Parathyroid adenoma (tissue), 2 donors: ENCODE results near the gene UPF1.

Experiments used
- H2AFZ ChIP-seq: fragments of 300-600 bp; sonication (generic); one replicate; pipeline ENCODE4 v1.7.0; 2017; ENCODE audit warnings: antibody characterized with exemption, mild to moderate bottlenecking
- H3K27ac ChIP-seq: fragments of 300-600 bp; sonication (generic); one replicate; pipeline ENCODE4 v1.7.0; 2017
- H3K27me3 ChIP-seq: fragments of 300-600 bp; sonication (generic); one replicate; pipeline ENCODE4 v1.7.0; 2017; ENCODE audit warnings: low read length; ENCODE audit not compliant: control insufficient read depth, insufficient read depth
- H3K36me3 ChIP-seq: fragments of 300-600 bp; sonication (generic); one replicate; pipeline ENCODE4 v1.7.0; 2017; ENCODE audit warnings: low read length; ENCODE audit not compliant: control insufficient read depth, insufficient read depth
- H3K4me1 ChIP-seq: fragments of 300-600 bp; sonication (generic); one replicate; pipeline ENCODE4 v1.7.0; 2017; ENCODE audit warnings: control low read depth
- H3K4me2 ChIP-seq: fragments of 300-600 bp; sonication (generic); one replicate; pipeline ENCODE4 v1.7.0; 2017; ENCODE audit warnings: low read length
- H3K4me3 ChIP-seq: fragments of 300-600 bp; sonication (generic); one replicate; pipeline ENCODE4 v1.7.0; 2017; ENCODE audit warnings: low read depth, low read length
- H3K79me2 ChIP-seq: fragments of 300-600 bp; sonication (generic); one replicate; pipeline ENCODE4 v1.7.0; 2017; ENCODE audit warnings: control low read depth
- H3K9ac ChIP-seq: fragments of 300-600 bp; sonication (generic); one replicate; pipeline ENCODE4 v1.7.0; 2017; ENCODE audit warnings: mild to moderate bottlenecking
- H3K9me3 ChIP-seq: fragments of 300-600 bp; sonication (generic); one replicate; pipeline ENCODE4 v1.7.0; 2017; ENCODE audit warnings: low read length; ENCODE audit not compliant: control insufficient read depth
- TF ChIP-seq, protein P1 (sequence below): fragments of 300-600 bp; sonication (generic); IDR thresholded peaks from one replicate; pipeline ENCODE4 v1.7.0; 2017; ENCODE audit warnings: antibody characterized with exemption, mild to moderate bottlenecking
- donor health status: primary hyperparathyroidism.

Gene UPF1

DNA sequence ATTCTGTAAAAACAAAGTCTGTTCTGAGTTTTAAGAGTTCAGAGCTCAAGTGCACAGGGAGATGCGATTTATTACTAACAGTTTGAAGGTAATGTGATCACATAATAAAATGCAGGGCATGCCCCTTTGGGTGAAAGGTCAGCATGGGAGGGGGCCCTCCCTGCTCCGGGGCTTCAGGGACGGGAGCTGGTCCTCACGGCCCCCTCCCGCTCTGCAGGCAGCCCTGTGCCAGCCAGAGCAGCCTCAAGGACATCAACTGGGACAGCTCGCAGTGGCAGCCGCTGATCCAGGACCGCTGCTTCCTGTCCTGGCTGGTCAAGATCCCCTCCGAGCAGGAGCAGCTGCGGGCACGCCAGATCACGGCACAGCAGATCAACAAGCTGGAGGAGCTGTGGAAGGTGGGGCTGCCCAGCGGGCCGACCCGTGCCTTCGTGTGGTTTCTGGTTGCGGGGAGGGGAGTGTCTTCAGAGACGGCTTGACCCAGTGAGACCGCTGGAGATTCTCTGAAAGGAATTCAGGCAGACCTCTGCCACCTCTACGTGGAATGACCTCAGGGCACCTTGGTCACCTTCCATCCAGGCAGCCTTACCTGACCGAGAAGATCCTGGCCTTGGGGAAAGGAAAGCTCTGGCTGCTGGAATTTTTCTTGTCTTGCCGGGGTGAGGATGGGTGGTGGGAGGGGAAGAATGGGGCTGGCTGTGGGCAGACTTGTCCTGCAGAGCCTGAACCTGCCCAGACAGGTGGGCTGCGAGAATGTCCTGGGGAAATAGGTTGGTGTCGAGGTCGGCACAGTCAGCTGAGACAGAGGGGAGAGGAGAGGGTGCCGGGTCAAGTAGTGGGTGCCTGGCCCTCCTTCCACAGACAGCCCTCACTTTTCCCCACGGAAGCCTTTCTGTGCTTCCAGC is 19.0 kb downstream of the UPF1 start:
- Histone ChIP-seq H3K4me3 (no peak overlapping the region), H2AFZ (no peak overlapping the region), H3K27ac (peak overlapping the region; percentile 16), H3K27me3 (no peaks in the 10 kb centered on the region), H3K79me2 (peaks cover 64% of the 10 kb centered on the region), H3K4me2 (no peak overlapping the region), H3K9me3 (no peaks in the 10 kb centered on the region), H3K4me1 (peaks cover 19% of the 10 kb centered on the region), H3K9ac (no peak overlapping the region), H3K36me3 (no peaks in the 10 kb centered on the region)
- TF ChIP-seq, protein P1, sequence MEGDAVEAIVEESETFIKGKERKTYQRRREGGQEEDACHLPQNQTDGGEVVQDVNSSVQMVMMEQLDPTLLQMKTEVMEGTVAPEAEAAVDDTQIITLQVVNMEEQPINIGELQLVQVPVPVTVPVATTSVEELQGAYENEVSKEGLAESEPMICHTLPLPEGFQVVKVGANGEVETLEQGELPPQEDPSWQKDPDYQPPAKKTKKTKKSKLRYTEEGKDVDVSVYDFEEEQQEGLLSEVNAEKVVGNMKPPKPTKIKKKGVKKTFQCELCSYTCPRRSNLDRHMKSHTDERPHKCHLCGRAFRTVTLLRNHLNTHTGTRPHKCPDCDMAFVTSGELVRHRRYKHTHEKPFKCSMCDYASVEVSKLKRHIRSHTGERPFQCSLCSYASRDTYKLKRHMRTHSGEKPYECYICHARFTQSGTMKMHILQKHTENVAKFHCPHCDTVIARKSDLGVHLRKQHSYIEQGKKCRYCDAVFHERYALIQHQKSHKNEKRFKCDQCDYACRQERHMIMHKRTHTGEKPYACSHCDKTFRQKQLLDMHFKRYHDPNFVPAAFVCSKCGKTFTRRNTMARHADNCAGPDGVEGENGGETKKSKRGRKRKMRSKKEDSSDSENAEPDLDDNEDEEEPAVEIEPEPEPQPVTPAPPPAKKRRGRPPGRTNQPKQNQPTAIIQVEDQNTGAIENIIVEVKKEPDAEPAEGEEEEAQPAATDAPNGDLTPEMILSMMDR: no peak

DNA sequence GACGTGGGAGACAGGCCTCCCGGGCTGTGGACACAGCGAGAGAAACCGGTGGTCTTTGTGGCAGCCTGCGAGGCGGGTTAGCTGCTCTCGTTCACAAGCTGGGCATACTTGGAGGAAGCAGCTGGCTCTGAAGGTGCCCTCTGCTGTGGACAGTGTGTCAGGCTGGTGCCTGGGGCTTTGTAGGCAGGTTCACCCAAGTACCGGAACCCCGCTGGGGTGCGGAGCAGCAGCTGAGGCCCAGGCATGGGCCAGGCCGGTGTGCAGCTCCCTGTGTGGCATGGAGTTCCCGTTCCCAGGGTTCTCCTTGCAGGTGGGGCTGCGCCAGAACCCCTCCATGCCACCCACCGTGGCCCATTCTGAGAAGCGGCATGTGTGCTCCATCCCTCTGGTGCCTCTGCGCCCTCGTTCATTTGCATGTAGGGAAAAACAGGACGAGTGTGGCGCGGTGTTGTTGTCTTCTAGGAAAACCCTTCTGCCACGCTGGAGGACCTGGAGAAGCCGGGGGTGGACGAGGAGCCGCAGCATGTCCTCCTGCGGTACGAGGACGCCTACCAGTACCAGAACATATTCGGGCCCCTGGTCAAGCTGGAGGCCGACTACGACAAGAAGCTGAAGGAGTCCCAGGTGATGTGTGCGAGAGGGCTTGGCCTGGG is 20.0 kb downstream of the UPF1 start:
- H3K27ac ChIP-seq: no peak overlapping the region
- H3K9ac ChIP-seq: no peak overlapping the region
- no peaks in the 10 kb centered on the region for H3K9me3 ChIP-seq
- H3K36me3 ChIP-seq: no peaks in the 10 kb centered on the region
- H3K79me2 ChIP-seq: peaks cover 65% of the 10 kb centered on the region
- H3K27me3 ChIP-seq: no peaks in the 10 kb centered on the region
- H2AFZ ChIP-seq: no peak overlapping the region
- no peak overlapping the region for H3K4me3 ChIP-seq
- TF ChIP-seq, protein P1: no peak
- peaks cover 18% of the 10 kb centered on the region for H3K4me1 ChIP-seq
- no peak overlapping the region for H3K4me2 ChIP-seq

DNA sequence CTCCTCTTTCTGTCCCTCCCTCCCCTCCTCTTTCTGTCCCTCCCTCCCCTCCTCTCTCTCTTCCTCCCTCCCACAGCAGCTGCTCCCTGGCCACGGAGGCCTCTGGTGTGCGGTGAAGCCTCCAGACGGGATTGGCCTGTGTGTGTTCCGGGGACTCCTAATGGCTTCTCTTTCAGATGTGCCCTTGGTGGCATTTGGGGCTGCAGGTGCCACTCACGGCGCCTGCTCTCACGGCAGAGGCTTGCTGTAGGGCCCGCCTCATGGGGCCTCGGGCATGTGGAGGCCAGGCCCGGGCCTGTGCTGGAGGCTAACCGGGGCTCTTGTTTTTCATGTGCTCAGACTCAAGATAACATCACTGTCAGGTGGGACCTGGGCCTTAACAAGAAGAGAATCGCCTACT is 20.9 kb downstream of the UPF1 start:
- TF ChIP-seq, protein P1: no peak
- Histone ChIP-seq H3K79me2 (peaks cover 68% of the 10 kb centered on the region), H3K4me3 (no peak overlapping the region), H3K4me1 (peaks cover 16% of the 10 kb centered on the region), H3K27me3 (no peaks in the 10 kb centered on the region), H3K9ac (no peak overlapping the region), H3K9me3 (no peaks in the 10 kb centered on the region), H3K4me2 (no peak overlapping the region), H3K27ac (no peak overlapping the region), H2AFZ (no peak overlapping the region), H3K36me3 (no peaks in the 10 kb centered on the region)

DNA sequence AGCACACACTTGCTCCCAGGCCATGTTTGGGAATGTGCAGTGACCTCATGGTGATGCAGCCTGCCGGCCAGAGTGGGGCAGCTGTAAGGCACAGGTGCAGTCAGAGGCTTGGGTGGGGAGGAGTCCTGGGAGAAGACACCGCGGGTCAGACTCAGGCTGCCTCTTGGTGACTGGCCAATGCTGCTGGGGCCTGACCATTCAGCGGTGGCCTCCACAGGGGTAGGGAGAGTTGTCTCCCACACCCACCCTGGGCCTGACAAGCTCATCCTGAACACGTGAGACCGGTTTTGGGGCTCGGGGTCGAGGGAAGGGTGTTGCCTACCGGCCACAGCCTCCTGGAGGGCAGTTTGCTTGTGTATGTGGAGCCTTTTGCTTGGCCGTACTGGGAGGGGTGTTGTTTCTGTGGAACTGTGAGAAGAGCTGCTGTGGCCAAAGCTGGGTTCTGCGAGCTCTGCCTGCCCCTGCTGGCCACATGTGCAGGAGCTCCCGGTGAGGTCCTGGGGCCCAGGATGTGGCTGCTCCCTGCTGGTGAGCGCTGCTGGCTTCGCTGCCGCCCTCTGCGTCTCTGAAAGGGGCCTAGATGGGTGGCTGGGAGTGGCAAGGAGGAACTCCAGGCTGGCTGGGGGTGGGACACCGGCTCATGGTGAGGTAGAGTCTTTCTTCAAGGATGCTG is 22.1 kb downstream of the UPF1 start:
- H3K27me3 ChIP-seq: no peaks in the 10 kb centered on the region
- no peaks in the 10 kb centered on the region for H3K36me3 ChIP-seq
- H3K9ac ChIP-seq: no peak overlapping the region
- H3K27ac ChIP-seq: no peak overlapping the region
- TF ChIP-seq, protein P1: no peak
- H3K79me2 ChIP-seq: peaks cover 67% of the 10 kb centered on the region
- H3K9me3 ChIP-seq: no peaks in the 10 kb centered on the region
- H3K4me1 ChIP-seq: peaks cover 12% of the 10 kb centered on the region
- H2AFZ ChIP-seq: no peak overlapping the region
- H3K4me3 ChIP-seq: no peak overlapping the region
- no peak overlapping the region for H3K4me2 ChIP-seq
